ENCODE data around the gene CDC6. TPM values are rescaled to one million over a fixed set of nuclear protein-coding genes. Genes with fewer than 3 reads are reported as not detected.

CDC6 gene
- total and polyA plus RNA-seq, 12 donors, result 0.49 to 3.0 (median 0.86) TPM

DNA sequence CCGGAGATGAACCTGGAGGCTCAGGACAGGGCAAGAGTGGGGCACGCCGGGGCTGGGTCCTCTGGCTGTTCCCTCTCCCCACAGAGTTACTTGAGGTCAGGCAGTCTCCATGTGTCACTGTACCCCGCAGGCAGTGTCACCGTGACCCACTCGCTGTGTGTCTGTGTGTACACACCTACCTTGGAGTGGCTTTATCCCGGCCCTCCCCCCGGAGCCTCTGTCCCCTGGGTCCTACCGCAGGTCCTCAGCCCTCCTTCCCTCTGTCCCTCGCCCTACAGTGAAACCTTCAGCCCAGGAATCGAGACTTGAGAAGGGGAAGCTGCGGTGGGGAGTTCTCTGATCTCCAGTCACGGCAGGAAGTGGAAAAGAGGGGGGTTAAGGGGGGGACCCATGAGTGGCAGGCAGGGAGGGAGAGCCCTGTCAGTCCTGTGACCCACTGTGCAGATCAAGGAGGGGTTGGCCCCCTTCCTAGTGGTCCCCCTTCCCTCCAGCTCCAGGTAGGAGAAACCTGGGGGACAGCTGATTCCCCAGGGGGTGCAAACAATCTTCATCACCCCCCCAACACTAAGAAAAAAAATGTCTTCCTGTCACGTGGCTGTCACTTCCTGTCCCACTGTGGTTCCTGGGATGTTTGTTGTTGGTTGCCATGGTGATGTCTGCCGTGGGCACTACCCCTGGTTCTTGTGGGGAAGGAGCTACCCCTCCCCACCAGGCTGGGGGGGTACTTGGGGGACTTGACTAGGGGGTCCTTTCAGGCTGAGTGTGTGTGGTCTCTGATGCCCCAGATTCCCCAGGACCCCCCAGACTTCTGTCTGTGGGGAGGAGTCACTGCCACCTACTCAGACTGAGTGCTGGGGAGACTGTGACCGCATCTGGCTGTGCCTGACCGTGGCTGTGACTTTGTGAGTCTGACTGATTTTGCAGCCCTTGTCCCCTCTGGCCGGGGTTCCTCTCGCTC is 35.0 kb downstream of the CDC6 start:
- ATAC-seq (peak; percentile 15 to 55 (median 22)), DNase-seq (peak; percentile 66 to 90)
- Histone ChIP-seq H3K4me1 (peaks cover 65 to 96% (median 91%) of the 10 kb centered on the region in 9 donors), H3K9me3 (no peaks in the 10 kb centered on the region), H3K36me3 (no peaks in the 10 kb centered on the region), H3K27ac (peak overlapping the region; percentile 94 to 98 (median 96)), H3K4me3 (peak overlapping the region; percentile 34 to 99 (median 86)), H3K27me3 (no peaks in the 10 kb centered on the region)
- intact Hi-C loops (cut with DNase I), result no loop called here
- 4 to 7% methylated on average over 19 of the region's 19 CpGs for WGBS, 2 donors
- TF ChIP-seq, protein P1, sequence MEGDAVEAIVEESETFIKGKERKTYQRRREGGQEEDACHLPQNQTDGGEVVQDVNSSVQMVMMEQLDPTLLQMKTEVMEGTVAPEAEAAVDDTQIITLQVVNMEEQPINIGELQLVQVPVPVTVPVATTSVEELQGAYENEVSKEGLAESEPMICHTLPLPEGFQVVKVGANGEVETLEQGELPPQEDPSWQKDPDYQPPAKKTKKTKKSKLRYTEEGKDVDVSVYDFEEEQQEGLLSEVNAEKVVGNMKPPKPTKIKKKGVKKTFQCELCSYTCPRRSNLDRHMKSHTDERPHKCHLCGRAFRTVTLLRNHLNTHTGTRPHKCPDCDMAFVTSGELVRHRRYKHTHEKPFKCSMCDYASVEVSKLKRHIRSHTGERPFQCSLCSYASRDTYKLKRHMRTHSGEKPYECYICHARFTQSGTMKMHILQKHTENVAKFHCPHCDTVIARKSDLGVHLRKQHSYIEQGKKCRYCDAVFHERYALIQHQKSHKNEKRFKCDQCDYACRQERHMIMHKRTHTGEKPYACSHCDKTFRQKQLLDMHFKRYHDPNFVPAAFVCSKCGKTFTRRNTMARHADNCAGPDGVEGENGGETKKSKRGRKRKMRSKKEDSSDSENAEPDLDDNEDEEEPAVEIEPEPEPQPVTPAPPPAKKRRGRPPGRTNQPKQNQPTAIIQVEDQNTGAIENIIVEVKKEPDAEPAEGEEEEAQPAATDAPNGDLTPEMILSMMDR (IDR thresholded peaks at IDR 0.05), result no peak

DNA sequence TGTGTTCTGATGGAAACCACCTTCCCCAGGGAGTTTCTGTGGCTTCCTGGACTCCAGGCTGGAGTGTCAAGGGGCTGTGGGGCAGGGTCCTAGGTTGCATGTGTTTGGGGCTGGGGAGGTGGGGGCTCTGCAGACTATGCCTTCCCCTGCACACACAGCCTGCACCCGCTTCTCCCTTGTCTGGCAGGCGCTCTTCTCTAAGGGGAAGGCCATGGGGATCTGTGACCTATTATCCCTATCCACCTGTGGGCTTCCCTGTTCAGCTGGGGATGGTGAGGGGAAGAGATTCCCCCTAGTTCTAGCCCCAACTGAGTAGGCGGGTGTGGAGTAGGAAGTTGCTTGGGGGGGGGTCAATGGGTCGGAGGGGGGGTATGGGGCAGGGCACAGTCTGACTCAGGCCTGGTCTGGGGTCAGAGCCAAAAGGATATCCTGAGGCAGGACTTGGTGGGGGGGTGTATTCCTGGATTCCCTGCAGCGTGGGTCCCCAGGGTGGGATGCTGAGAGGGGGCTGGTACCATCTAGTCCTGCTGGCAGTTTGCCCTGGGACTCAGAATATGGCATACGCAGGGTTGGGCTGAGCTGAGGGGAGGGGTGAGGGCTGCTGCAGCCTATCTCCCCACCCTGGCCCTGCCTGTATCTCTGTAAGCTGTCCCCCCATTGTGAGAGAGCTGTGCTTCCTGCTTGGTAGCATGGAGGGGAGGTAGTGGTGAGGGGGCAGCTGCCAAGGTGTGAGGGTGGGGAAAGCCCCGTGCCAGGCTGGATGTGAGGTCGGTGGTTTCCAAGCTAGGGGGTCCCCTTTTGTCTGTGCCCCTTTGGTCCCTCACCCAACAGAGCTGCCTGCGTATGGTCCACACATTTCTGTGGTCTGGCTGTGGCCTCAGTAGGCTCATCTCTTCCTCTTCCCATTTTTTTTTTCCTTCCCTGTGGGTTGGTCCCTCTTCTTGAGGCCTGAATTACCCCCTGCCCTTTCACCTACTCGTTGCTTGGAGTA is 36.0 kb downstream of the CDC6 start:
- H3K9me3 ChIP-seq, result no peaks in the 10 kb centered on the region
- ATAC-seq (peak; percentile 13 to 69 (median 34)), DNase-seq (peak; percentile 64 to 89)
- H3K4me1 ChIP-seq, result peaks cover 71 to 100% (median 98%) of the 10 kb centered on the region in 9 donors
- H3K4me3 ChIP-seq, result peak overlapping the region in 7 of 10 donors; percentile 50 to 99 (median 89)
- intact Hi-C loops (cut with DNase I), result no loop called here
- TF ChIP-seq, protein P1 (IDR thresholded peaks at IDR 0.05), result no peak
- peak overlapping the region; percentile 94 to 98 (median 96) for H3K27ac ChIP-seq
- no peaks in the 10 kb centered on the region for H3K27me3 ChIP-seq
- 32 to 35% methylated on average over 10 of the region's 10 CpGs for WGBS, 2 donors
- no peaks in the 10 kb centered on the region for H3K36me3 ChIP-seq

DNA sequence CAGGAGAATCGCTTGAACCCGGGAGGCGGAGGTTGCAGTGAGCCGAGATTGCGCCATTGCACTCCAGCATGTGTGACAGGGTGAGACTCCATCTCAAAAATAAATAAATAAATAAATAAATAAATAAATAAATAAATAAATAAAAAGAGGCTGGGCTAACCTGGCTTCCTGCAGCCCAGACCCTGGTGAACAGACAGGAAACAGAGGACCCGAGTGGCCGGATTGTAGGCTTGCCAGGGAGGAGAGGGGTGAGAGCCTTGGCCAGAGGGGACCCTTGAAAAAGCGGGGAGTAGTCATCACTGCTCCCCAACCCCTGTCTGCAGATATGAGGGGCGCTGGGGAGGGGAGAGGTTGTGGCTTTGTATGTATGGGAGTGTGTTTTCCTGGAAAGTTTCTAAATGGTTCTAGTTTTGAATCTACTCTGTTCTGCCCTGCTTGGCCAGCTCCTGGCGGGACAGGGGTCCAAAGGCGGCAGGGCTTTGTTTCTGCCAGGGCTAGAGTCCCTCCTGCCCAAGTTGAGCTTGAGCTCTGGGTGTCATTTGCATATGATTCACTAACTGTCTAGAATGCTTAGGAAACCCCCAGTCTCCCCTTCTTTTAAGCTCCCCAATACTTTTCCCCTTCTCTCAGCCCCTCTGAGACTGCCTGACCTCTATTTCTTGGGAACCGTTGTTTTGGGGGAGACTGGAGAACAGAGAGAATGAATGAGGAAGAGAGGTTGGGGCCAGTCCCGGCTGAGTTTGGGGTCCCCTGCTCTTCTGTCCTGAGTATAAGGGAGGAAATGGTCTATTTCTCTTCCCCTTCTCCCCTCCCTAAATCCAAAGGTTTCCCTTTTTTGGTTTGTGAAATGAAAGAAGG is 37.7 kb downstream of the CDC6 start:
- Histone ChIP-seq H3K4me1 (peaks cover 70 to 100% (median 99%) of the 10 kb centered on the region in 9 donors), H3K27me3 (no peaks in the 10 kb centered on the region), H3K9me3 (no peaks in the 10 kb centered on the region), H3K36me3 (no peaks in the 10 kb centered on the region), H3K4me3 (peak overlapping the region in 1 of 10 donors; percentile 34), H3K27ac (peak overlapping the region in 9 of 10 donors; percentile 59 to 98 (median 97))
- TF ChIP-seq, protein P1 (IDR thresholded peaks at IDR 0.05), result no peak
- intact Hi-C loops (cut with DNase I), result loop anchor here in 1 of 10 donors (1.0 kb wide), 1 partner anchor 14 kb away; no protein-coding TSS in a partner anchor
- no peak for DNase-seq
- ATAC-seq, result no peak
- WGBS, 2 donors, result 80 to 81% methylated on average over 13 of the region's 13 CpGs
